Stimulated activated CD4-positive, alpha-beta T cell treated with anti-CD3 and anti-CD28 coated beads, Interleukin-1b, Interleukin-23, amount 100 ng/mL, for 24 hours (primary cell): Measurements from ENCODE around the gene CEACAM19.
"Not testable (repeated sequence)": the region's sequence is repeated elsewhere in the genome, so short reads cannot be mapped to it uniquely, and the experiment has no call there.

Experiments
- DNase-seq, 4 experiments: peaks; one replicate each; pipeline ENCODE4 v3.0.0-alpha.2; 2020; ENCODE audit warnings: low read depth in 4 of 4, low spot score in 1 of 4

Gene CEACAM19

GRCh38 chr19:44700547-44700946 is 29.3 kb downstream of the CEACAM19 start:
- no peak for DNase-seq

- no peak for DNase-seq
Measured at GRCh38 chr19:44701228-44701627, 29.9 kb downstream of the CEACAM19 start.

GRCh38 chr19:44702551-44703176 is 31.4 kb downstream of the CEACAM19 start:
- no peak for DNase-seq

GRCh38 chr19:44703336-44704078 is 32.2 kb downstream of the CEACAM19 start:
- no peak for DNase-seq

- DNase-seq: no peak
Measured at GRCh38 chr19:44704982-44705381, 33.7 kb downstream of the CEACAM19 start.

DNA sequence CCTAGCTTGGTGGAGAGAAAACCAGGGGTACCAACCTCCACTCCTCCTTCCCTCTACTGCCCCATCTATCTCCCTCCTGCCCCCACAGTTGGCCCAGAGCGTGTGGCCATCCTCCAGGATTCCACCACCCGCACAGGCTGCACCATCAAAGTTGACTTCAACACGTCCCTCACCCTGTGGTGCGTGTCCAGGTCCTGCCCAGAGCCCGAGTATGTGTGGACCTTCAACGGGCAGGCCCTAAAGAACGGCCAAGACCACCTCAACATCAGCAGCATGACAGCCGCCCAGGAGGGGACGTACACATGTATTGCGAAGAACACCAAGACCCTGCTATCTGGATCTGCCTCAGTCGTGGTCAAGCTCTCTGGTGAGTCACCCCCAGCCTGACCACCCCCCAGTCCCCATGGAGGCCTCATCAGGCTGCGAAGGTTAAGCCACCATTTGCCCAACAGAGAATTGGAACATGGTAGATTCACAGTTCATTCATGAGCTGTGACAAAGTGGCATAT is 34.3 kb downstream of the CEACAM19 start:
- DNase-seq: no peak

GRCh38 chr19:44706506-44707236 is 35.4 kb downstream of the CEACAM19 start:
- no peak for DNase-seq

DNA sequence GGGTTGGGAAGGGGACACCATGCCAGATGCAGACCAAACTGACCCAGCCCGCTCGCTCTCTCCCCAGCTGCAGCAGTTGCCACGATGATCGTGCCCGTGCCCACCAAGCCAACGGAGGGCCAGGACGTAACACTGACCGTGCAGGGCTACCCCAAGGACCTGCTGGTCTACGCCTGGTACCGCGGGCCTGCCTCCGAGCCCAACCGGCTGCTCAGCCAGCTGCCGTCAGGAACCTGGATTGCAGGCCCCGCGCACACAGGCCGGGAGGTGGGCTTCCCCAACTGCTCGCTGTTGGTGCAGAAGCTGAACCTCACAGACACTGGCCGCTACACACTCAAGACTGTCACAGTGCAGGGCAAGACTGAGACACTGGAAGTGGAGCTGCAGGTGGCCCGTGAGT is 36.5 kb downstream of the CEACAM19 start:
- no peak for DNase-seq

- DNase-seq: no peak
Measured at GRCh38 chr19:44708940-44709339, 37.7 kb downstream of the CEACAM19 start.

GRCh38 chr19:44709434-44710266 is 38.4 kb downstream of the CEACAM19 start:
- not testable (repeated sequence) for DNase-seq

DNA sequence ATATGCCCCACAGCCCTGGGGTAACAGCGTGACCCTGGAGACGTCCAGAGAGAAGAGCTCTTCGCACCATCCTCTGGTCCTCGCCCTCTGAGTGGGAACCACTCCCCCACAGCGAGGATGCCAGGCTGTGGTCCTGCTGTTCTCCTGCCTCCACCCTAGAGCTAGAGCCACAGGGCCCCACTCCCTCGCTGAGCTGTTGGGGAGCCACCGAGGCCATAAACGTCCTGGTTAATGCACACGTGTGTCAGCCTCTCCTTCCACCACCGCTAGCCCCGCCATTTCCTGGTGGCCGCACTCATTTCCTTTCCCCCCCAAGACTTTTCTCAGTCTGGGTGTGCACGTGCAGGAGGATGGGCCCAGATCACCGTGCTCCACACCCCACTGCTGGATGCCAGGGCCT is 39.2 kb downstream of the CEACAM19 start:
- no peak for DNase-seq

DNA sequence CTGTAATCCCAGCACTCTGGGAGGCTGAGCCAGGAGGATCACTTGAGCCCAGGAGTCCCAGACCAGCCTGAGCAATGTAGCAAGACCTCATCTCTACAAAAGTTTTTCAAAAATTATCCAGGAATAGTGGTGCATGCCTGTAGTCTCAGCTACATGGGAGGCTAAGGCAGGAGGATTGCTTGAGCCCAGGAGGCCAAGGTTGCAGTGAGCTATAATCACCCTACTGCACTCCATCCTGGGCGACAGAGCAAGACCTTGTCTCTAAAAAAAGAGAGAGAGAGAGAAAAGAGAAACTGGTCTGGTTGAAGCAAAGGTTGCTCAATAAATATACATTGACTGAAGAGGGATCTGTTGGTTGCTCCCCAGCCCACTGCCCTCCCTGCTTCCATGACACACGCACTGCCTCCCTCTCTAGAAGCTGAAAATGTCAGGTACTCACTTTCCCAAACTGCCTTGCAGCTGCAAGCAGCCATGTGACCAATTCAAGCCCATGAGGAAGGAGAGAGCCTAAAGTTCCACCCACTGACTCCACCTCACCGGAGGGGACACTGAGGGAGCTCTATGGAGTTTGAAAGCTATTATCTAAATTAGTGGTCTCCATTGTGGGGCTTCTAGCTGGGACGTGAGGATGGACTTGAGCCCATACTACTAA is 41.7 kb downstream of the CEACAM19 start:
- no peak for DNase-seq

DNA sequence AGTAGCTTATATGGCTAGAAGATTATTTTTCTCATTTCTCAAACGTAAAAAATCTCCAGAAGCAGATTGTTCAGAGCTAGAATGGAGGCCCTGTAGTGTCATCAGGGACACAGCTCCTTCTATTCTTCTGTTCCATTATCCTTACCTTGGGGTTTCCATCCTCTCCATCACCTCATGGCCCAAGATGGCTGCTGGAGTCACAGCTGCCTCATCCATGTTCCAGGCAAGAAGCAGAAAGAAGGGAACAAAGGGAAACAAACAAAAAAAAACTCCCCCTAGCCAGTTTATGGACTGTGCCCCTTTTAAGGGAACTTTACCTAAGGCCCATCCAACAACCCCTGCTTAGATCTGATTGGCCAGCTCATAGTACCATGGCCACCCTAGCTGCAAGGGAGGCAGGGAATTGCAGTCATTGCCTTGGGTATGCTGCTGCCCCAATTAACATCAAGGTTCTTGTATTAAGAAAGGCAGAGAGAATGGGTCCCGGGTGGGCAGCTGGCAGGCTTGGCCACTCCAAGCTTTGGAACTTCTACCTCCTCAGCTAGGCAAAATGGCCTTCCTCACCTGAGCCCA is 43.4 kb downstream of the CEACAM19 start:
- no peak for DNase-seq

DNA sequence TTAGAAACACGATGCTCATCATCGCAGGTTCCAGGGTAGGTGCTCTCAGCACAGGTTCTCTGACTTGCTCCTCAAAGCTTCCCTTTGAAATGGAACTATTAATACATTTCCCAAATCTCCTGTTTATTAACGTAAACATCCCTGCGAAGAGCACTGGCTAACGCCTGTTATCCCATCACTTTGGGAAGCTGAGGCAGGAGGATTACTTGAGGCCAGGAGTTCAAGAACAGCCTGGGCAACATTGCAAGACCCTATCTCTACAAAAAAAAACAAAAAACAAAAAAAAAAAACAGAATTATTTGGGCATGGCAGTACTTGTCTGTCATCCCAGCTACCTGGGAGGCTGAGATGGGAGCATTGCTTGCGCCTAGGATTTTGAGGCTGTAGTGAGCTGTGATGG is 46.3 kb downstream of the CEACAM19 start:
- no peak for DNase-seq

DNA sequence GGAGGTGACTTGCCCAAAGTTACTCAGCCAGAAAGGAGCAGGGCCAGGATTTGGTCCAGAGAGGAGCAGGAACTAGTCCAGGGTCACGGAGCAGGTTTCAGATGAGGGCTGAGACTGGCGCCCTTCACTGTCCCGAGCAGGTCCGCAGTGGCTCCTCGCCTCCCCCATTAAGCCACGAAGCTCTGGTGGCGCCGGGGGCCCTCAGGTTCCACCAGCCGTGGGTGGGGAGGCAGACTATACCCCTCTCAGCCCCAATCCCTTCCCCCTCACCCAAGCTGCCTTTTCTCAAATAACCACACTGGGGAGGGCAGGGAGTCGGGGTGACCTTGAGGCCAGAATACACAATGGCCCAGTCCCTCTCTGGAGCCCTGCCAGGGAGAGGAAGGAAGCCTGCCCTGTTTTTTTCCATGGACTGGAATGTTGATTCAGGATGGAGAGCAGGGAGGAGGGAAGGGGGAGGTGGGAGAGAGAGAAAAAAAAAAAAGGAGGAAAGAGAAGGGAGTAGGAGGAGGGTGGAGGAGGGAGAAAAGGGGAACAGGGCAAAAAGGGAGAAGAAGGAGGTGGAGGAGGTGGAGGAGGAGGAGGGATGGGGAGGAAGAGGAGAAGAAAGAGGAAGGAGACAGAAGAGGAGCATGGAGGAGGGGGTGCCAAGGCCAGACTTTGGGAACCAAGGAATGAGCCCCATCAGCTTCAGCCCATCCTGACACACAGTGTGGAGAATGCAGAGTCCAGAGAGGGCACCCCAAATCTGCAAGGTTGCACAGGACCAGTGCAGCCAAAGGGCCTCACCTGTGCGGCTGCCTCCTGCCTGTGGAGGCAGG is 47.4 kb downstream of the CEACAM19 start:
- no peak for DNase-seq

DNA sequence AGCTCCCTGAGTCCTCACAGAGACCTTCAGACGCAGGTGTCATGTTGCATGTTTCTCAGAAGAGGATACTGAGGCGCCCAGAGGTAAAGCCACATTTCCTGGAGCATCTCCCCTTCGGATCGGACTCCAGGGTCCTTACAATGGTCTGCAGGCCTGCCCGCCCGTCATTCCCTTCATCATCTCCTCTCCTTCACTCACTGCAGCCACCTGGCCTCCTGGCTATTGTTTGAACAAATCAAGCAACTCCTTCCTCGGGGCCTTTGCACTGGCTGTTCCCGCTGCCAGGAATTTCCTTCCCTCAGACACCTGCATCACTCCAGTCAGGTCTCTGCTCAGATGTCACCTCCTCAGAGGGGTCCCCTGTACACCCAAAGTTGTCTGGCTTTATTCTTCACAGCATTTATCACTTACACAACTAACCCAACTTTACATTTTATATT is 48.0 kb downstream of the CEACAM19 start:
- DNase-seq: no peak

GRCh38 chr19:44720396-44720795 is 49.1 kb downstream of the CEACAM19 start:
- DNase-seq: not testable (repeated sequence)

DNA sequence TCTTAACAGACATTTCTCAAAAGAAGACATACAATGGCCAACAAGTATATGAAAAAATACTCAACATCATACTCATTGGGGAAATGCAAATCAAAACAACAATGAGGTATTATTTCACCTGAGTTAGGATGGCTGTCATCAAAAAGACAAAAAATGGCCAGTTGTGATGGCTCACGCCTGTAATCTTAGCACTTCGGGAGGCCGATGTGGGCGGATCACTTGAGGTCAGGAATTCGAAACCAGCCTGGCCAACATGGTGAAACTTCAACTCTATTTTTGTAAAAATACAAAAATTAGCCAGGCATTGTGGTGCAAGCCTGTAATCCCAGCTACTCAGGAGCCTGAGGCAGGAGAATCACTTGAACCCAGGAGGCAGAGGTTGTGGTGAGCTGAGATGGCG is 49.7 kb downstream of the CEACAM19 start:
- DNase-seq: no peak

GRCh38 chr19:44721369-44721768 is 50.1 kb downstream of the CEACAM19 start:
- not testable (repeated sequence) for DNase-seq
